HCEC 1CT (cell line): ENCODE measurements around the gene UBL4A.

Experiments
- DNase-seq: peaks from one replicate; pipeline ENCODE4 v3.0.0-alpha.2; 2017

UBL4A gene

GRCh38 chrX:154459832-154460231 lies 26.6 kb downstream of the UBL4A start:
- DNase-seq, result no peak

DNA sequence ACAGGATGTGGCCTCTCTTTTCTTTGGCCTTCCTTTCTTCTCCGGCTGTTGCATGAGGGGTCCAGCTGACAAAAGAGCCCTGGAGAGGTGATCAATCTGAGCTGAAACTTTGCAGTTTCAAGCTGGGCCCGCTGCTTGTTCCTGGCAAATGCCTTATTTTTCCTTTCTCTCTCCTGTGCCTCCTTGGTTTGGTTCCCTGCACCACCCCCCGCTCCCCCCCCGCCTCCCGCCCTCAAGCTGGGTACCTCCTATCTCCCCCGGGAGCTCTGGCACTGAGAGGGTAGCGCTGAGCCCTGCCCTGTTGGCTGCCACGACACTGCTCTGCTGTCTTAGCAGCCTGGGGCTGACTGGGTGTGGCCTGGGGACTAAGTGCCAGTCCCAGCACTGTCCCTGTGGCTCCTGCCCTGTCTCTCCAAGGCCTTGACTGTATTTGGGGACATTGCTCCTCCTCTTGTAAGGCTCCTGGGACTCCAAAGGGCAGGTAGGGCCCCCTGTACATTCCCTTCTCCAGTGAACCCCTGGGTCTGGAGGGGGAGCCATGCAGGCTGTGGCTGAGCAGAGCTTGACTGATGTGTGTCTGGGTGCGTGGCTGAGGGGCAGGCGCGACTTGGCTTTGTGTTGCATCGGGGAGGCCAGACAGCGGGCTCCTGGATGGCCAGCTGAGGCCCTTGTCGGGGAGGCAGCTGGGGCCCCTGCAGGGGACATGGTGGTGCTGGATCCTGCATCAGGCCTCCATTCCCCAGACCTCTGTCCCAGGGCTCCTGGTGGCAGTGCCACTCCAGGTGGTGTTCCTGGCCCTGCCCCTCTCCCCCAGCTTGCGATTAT lies 27.2 kb downstream of the UBL4A start:
- DNase-seq, result no peak

DNA sequence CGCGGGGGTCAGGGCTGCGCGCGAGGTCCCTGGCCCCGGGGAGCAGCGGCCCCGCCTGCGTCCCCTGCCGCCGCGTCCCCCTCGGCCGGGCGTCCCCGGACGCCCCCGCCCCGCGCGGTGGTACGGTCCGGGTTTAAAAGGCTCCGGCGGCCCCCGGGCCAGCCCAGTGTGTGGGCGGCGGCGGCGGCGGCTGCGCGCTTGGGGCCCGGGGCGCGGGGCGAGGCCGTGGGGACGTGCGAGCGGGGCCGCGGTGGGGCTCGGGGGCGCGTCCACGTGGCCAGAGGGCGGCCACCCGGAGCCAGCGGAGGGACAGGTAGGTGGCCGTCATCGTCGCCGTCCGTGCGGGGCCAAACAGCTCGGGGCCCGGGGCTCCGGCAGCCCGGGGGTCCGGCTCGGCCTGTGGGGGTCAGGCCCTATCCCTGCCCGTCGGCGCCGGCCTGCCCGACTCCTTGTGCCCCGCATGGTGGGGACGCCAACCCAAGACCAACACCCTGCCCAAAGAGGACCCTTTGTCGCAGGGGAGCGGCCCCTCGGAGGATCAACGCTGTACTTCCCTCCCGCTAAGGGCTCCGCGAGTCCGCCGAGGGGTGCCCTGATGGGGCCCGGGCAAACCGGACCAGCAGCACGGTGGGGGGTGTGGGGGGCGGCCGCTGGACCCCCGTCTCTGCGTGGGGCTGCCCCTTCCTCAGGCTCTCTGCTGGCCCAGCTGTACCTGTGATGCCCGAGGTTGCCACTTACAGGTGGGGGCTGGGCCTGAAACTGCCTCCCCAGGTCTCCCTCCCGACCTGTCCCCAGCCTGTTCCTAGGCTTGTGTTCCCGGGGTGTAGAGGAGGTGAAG lies 28.1 kb downstream of the UBL4A start, which contains the start of gene PLXNA3:
Gene PLXNA3 (plus strand): TSS at position 166 of the 838 bp plus-strand sequence. CDS start 1,903 bp downstream, outside the sequence.
- peak; percentile 16 for DNase-seq

DNA sequence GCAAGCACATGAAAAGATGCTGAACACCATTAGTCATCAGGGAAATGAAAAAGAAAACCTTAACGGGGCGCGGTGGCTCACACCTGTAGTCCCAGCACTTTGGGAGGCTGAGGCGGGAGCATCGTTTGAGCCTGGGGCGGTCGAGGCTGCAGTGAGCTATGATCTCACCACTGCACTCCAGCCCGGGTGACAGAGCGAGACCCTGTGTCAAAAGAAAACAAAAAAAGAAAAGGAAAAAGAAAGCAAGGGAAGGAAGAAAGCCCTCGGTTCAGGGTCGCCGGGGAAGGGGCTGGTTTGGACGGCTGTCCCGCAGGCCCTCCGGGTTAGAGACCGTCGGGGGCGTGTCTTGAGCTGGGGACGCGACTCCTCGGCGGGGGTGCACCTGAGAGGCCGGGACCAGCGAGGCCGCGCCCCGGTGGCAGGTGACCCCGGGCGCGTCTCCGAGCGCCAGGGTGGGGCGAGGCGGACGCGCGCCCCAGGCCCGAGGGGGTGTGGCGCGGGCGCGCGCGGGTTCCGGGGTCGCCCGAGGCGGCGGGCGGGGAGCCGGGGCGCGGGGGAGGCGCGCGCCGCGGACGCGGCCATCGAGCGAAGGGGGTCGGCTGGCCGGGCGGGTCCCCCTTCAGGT lies 28.8 kb downstream of the UBL4A start:
- no peak for DNase-seq

DNA sequence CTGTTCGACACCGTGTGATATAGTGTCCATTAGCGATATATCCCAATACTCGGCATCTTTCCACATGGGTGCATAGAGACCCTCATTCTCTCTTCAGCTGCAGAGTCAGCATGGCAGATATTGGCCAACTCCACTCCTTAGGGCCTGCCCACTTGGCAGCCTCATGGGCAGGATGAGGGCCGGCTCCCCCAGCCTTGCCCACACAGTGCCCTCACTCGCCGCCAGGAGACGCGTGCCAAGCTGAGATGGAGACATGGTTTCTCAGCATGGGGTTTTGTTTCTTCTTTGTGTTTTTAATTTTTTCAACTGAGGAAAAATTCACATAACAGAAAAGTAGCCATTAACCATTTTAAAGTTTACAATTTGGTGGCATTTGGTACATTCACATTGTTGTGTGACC lies 33.6 kb downstream of the UBL4A start:
- no peak for DNase-seq

DNA sequence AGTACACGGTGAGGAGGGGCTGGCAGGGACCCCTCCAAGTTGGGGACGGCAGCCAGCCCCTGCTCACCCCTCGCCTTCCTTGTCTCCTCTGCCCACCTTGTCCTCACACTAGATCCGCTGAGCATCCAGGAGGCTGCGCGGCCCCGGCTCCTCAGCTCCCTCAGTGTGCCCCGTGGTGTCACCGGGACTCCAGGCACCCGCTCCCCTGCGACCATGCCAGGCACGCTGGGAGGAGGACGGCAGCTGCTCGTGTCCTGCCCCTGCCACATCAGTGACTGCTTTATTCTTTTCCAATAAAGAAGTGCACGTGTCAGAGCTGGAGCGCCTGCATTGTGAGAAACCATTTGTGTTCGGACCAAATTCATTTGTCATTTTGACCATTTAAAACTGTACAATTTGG lies 36.1 kb downstream of the UBL4A start:
- DNase-seq, result no peak

GRCh38 chrX:154449618-154450017 lies 36.8 kb downstream of the UBL4A start:
- no peak for DNase-seq

GRCh38 chrX:154448484-154448883 lies 37.9 kb downstream of the UBL4A start:
- no peak for DNase-seq

GRCh38 chrX:154446430-154446829 lies 40.0 kb downstream of the UBL4A start:
- DNase-seq, result no peak

DNA sequence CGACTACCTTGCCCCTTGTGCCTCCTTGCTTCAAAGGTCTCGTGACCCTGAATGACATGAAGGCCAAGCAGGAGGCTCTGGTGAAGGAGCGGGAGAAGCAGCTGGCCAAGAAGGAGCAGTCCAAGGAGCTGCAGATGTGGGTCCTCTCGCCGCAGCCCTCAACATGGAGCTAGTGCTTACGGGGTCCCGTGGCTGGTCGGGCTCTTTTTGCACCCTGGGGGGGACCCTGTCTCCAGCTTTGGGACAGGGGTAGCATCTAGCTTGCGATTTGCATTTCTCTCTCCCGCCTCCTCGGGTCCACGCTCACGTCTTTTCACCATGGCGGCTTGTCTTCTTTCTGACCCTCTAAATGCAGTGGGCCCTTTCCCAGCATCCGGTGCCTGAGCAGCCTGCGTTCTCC lies 40.6 kb downstream of the UBL4A start:
- DNase-seq, result no peak

- DNase-seq, result no peak
Observed at GRCh38 chrX:154444755-154445246, 41.6 kb downstream of the UBL4A start.

DNA sequence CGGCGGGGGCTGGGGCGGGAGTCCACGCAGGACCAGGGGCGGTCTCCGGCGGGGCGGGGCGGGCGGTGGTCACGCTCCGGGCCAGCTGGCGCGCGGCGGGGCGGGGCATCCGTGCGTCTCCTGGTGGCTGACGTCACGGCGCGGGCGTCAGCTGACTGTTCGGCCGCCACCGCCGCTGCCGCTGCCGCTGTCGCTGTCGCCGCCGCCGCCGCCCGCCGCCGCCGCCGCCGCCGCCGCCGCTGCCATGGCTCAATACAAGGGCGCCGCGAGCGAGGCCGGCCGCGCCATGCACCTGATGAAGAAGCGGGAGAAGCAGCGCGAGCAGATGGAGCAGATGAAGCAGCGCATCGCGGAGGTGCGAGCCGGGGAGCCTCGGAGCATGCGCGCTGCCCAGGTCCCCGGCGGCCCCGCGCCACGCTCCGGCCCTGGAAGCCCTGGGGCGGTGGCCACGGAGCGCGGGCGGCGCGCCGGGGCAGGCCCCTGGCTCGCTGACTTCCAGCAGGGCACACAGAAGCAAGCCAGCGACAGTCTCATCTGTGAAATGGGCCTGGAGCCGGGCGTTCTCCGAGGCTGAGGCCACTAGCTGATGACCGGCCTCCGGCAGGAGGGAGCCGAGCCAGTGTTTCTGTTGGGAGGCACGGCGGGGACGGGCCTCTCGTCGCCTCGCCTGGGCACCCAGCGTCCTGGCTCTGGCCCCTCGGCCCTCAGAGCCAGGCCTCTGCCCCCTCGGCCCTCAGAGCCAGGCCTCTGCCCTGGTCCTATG lies 42.2 kb downstream of the UBL4A start, which contains the start of gene FAM50A:
Gene FAM50A (plus strand): TSS at position 150 of the 763 bp plus-strand sequence. CDS start 95 bp downstream, at position 245.
- DNase-seq, result peak; percentile 57

DNA sequence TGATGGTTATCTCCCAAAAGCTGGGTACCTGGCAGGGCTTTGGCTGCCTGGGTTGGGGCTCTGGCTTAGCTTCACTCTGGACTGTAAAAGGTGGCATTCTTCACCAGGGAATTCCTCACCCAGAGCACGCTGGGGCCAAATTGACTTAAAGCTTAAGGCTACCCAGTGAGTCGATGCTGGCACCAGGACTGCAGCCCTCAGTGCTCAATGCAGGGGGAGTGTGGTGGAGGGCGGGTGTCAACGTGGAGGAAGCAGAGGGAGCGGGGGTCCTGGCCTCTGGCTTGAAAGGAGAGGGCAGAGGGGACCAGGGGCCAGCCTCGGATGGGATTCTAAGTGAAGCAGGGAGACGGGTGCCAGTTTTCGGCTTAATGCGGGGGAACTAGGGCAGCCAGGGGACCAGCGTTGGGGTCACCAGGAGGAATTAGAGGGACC lies 42.9 kb downstream of the UBL4A start:
- DNase-seq, result no peak

- no peak for DNase-seq
Observed at GRCh38 chrX:154441984-154442707, 44.3 kb downstream of the UBL4A start.

DNA sequence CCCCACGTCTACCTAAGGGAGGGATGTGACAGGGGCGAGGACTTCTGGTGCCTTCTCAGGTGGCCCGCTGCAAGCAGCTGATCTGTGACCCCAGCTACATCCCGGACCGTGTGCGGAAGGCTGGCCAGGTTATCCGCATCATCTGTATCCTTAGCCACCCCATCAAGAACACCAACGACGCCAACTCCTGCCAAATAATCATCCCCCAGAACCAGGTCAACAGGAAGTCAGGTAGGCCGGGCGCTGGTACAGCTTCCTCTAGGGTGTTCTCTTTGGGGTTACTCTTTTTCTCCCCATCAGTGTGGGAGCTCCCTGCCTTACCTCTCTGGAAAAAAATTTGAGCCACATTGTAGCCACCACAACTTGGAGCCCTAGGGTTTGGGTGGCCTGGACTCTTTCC lies 44.9 kb downstream of the UBL4A start:
- DNase-seq, result no peak

GRCh38 chrX:154440623-154441357 lies 45.6 kb downstream of the UBL4A start:
- DNase-seq, result no peak

GRCh38 chrX:154439841-154440240 lies 46.6 kb downstream of the UBL4A start:
- DNase-seq, result no peak

DNA sequence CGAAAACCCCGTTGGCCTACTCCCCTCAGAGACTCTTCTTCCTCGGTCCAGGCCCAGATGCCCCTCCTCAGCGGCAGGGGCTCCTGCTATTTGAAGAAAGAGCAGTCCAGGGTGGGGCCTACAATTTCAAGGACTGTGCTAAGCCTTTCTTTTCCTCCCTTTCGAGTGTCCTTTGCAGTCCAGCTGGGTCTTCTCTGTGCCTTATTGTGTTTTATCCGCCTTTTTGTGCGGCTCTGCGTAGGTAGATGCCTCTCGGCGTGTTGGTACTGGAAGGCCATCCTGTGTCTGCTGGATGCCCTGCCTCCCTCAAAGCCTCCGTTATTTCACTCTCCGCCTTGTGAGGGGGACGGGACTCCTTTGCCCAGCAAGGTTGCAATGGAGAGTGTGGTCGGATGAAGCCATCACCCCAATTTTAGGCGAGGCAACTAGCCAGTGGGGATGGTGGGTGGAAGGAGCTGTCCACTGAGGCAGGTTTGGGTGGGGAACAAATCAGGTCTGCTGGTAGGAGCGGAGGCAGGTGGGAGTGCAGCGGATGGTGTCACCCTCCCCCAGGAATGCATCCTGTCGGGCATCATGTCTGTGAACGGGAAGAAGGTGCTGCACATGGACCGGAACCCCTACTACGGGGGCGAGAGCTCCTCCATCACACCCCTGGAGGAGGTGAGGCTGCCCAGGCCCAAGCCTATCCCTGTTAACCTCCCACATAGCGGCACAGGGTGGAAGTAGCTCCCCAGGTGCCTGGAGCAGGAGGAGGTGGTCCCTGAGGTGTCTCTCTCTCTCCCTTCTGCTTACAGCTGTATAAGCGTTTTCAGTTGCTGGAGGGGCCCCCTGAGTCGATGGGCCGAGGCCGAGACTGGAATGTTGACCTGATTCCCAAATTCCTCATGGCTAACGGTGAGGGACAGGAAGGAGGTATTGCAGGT lies 48.2 kb downstream of the UBL4A start:
- DNase-seq, result no peak

DNA sequence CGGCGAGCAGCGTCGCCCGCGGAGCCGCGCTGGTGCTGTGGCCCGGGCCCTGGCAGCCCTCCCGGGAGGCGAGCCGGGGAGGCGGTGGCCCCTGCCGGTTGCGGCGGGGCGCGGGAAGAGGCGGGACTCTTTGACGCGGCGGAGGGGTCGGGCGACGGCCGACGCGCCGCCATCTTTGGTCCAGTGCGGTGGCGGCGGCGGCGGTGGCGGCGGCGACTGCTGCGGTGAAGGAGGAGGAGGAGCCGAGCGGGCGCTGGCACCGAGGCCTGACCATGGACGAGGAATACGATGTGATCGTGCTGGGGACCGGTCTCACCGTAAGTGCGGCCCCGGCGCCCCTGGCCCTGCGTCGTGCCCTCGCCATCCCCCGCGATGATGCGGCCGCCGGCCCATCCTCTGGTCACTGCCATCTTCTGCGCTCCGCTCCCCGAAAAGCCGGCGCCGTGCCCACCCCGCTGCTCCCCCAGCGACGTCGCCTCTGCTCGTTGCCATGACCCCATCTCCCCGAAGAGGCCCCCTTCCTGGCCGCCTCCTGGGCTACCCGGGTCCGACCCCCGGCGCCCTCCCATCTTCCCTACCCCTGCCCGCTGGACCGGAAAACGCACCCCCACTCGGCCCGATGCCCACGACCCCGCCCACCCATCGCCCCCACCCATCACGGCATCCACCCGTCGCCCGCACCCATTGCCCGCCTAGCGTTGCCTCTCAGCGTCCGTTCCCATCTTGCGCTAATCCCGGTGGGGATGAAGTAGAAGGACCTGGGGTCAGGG lies 49.2 kb downstream of the UBL4A start, which contains the start of gene GDI1:
Gene GDI1 (plus strand): TSS at position 172 of the 770 bp plus-strand sequence. CDS start 101 bp downstream, at position 273.
- DNase-seq, result peak; percentile 19
